ENCODE measurements around the gene HM13.
"Not testable (repeated sequence)": the region's sequence is repeated elsewhere in the genome, so short reads cannot be mapped to it uniquely, and the experiment has no call there.

HM13 gene

DNA sequence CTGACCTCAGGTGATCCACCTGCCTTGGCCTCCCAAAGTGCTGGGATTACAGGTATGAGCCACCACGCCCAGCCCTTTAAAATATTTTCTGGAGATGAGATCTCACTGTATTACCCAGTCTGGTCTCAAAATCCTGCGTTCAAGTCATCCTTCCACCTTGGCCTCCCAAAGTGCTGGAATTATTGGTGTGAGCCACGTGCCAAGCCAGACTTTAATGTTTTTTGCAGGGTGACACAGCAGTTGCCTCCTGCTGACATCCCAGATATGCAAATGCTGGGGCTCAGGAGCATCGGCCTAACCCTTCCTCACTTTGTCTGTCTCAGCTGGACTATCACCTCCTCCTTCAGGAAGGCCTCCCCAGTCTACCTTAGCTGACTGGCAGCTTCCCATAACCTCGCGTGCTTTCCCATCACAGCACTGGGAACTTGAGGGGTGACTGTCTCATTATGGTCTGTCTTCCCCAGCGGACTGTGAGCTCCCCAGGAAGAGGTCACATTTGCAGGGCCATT lies 76.5 kb downstream of the HM13 start:
- DNase-seq (ENCODE audit: low read depth) = no peak

DNA sequence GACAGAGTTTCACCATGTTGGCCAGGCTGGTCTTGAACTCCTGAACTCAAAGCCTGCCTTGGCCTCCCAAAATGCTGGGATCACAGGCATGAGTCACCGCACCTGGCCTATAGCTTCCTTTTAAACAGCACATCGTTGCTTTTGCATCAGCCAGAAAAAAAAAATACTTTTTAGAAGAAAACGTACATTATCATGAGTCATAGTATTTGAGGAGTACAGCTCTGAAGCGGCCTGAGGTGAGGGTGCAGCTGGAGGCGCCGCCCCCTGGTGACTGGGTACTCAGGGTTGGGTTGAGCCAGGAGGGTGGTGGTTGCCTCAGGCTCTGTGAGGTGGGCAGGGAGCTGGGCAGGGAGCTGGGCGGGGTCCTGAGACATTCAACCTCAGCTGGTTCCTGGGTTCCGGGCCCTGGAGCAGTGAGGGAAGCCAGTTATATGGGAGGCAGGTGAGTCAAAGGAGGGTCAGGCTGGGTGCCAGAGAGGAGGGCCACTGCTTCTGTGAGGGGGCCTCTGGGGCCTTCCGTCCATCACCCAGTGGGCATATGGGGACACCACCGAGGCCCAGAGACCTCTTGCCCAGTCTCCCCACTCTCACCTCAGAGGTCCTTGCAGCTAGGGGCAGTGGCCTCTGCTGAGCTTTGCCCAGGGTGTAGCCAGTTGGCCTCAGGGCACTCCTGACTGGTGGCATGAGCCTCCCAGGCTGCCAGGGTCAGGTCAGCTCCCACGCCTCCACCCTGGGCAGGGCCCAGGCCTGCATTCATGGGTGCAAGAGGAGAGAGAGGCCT lies 79.2 kb downstream of the HM13 start:
- no peak for DNase-seq (ENCODE audit: low read depth)

DNA sequence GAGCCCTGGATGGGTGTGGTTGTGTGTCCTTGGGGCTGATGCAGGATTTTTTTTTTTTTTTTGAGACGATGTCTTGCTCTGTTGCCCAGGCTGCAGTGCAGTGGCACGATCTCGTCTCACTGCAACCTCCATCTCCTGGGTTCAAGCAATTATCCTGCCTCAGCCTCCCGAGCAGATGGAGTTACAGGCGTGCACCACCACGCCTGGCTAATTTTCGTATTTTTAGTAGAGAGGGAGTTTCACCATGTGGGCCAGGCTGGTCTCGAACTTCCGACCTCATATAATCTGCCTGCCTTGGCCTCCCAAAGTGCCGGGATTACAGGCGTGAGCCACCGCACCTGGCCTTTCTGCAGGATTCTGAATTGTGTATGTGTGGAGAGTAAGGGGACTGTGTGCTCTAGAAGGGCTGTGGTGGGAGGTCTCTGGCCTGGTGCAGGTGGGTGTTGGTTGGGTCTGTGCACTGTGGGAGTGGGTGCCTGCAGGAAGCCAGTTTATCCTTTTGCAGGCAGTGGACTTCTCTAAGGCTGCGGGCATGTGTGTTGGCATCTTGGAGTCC lies 79.8 kb downstream of the HM13 start:
- no peak for DNase-seq (ENCODE audit: low read depth)

DNA sequence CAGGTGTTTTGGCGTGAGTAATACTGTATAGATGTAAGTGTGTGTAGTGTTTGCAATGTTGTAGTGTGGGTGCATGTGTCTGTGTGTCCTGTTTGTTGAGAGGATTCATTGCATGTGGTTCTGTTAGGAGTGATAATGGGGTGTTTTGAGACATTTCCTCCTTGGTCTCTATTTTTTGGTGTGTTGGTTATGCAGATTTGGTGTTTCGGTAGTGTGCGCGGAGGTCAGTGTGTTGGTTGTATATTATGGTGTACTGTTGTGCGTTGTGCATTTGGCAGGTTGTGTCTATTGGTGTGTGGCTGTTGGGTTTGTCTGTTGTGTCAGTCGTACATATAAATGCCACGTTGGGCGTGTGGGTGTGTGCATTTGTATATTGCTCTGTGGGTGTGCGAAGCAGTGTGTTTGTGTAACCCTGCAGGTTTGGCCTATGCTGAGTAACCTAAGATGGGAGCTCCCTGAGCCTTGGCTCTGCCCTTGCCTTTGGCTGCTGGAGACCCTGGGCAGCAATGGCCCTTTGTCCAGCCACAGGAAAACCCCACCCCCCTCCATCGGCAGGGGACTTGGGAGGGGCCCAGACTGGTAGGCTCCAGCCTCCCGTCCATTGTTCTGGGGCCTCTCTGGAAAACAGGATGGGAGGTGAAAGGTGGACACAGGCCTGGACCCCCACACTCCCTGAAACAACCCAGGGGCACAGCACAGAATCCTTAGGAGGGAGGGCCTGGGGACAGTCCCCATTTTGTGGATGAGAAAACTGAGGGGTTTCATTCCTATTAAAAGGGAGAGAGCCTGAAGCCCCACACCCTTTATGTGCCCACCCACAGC lies 80.5 kb downstream of the HM13 start:
- no peak for DNase-seq (ENCODE audit: low read depth)

DNA sequence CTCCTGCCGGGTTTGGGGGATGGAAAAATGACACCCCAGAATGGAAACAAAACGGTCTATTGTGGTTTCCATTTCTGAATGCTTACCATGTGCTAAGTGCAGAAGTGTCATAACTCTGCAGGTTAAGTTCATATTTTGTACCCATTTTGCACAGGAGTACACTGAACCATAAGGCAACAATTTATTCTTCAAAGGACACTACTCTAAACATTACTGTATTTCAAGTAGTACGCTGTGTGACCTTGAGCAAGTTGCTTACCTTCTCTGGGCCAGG lies 81.1 kb downstream of the HM13 start:
- no peak for DNase-seq (ENCODE audit: low read depth)

DNA sequence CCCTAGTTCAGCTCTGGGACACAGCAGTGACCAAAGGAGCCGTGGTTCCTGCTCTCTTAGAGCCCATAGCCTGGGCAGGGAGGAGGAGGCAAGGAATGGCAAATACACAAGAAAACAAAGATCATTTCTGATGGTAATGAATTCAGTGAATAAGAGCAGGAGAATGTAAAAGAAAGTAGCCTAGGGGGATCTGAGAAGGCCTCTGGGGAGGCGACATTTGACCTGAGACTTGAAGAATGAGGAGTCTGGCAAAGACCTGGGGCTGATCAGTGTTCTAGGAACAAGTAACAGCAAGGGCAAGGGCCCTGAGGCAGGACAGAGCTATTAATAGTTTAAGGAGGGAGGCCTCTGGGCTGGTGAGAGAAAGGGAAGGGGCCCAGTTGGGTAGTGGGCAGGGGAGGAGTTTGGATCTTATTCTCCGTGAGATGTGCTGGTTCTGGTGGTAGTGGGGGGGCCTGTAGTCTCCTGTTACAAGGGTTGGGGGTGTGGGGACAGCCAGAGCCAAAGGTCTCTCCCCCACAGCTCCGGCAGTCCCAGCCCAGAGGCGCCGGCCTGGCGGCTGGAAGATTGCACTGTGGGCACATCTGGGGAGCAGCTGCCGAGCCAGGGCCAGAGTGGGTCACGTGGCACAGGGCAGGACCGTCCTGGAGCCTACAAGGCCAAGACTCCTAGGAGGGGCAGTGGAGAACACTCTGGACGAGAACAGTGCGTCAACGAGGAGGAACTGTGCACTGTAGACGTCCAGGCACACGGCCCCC lies 81.6 kb downstream of the HM13 start:
- no peak for DNase-seq (ENCODE audit: low read depth)

DNA sequence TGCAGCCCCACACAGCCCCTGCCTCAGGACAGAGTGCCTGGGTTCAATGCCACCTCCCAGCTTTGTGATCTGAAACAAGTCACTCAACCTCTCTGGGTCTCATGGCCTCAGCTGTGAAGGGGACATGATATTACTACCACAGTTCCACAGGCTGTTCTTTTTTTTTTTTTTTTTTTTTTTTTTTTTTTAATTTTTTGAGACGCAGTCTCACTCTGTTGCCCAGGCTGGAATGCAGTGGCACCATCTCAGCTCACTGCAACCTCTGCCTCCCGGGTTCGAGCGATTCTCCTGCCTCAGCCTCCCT lies 82.1 kb downstream of the HM13 start:
- not testable (repeated sequence) for DNase-seq (ENCODE audit: low read depth)

DNA sequence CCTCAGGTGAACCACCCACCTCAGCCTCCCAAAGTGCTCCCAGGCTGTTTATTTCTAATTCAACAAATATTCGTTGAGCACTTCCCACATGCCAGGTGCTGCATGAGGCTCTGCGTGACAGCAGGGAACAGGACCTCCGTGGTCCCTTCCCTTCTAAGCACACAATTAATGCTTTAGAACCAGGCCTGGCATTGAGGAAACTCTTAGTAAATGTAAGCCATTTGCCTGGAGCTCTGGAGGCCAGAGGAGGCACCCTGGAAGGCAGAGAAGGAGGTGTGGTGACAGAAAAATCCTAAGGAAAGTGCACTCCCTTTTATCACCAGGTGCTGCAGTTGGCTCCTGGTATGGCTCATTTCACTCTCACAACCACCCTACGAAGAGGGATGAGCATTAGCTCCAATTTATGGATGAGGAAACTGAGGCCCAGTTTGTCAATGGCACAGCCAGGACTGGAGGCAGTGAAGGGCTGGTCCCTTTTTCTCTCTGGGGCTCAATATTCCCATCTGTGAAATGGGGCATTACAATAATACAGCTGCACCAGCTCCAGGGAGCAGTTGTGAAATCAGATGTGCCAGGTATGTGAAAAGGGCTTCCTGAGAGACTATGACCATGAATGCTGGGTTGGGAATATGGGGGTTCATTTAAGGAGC lies 82.7 kb downstream of the HM13 start:
- no peak for DNase-seq (ENCODE audit: low read depth)

DNA sequence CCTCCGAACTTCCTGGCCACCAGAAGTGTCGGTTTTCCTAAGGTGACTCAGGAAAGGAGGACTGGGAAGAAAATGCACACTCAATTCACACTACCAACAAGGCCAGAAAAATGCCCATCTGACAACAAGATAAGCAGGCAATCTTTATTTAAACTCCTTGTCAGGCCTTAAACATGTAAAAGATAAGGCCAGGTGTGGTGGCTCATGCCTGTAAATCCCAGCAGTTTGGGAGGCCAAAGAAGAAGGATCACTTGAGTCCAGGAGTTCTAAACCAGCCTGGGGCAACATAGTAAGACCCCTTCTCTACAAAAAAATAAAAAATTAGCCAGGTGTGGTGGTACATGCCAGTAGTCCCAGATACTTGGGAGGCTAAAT lies 83.2 kb downstream of the HM13 start:
- no peak for DNase-seq (ENCODE audit: low read depth)

DNA sequence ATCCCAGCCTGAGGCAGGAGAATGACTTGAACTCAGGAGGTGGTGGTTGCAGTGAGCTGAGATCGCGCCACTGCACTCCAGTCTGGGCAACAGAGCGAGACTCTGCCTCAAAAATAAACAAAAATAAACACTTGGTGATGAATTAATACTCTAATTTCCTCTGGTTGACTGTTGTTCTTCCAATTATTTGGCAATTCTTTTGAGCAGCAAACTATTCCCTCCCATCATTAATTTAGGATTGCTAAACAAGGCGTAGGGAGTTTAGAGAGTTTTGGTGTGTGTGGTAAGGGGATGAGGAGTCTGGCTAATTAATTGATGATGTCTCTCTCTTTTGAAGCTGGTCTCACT lies 88.2 kb downstream of the HM13 start:
- no peak for DNase-seq (ENCODE audit: low read depth)

DNA sequence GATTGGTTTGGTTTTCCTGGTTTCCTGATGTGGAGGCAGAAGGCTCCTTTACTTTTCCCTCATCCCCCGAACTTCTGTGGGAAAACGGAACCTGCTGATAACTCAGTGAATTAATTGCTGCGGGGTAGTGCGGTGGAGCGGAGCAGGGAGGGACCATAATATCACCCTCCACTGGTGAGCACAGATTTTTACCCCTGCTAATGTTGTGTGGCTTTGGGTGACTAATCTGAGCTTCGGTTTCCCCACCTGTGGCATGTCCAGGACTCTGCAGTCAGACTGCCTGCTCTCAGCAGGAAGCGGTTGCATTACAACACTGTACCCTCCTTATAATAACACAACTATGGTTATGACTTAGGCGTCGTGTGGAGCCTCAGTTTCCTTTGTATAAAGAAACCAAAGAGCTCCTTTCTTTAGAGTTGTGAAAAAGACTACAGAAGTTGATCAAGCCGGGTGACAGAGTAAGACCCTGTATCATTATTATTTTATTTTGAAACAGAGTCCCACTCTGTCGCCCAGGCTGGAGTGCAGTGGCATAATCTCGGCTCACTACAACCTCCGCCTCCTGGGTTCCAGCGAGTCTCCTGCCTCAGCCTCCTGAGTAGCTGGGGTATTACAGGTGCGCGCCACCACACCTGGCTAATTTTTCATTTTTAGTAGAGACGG lies 88.7 kb downstream of the HM13 start:
- no peak for DNase-seq (ENCODE audit: low read depth)

DNA sequence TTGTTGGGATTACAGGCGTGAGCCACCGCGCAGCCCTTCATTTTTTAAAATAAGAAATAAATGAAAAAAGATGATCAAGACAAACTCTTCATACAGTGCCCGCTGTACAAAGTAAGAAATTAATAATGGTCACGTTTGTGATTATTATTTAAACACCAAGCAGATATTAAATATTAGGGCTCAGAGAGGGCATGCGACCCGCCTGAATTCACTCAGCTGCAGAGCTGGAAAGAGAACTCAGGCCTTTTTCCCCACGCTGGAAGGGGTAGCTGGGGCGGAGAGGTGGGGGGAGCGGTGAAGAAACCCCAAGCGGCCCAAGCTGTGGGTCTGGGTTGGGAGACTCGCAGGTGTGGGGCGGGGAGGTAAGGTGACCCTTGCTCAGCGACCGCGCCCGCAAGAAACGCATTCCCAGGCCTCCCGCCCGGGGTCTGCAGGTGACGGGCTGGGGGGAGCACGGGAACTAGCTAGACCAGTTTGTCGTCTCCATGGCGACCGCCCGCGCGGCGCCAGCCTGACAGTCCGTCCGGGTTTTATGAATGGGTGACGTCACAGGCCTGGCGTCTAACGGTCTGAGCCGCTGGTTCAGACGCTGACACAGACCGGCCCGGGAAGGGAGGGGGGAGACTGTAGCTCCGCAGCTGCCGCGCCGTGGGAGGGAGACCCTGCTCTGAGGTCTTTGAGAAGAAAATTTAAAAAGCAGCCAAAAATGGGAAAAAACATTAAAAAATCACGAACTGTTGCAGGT lies 89.8 kb downstream of the HM13 start:
- peak; percentile 48 for DNase-seq (ENCODE audit: low read depth)

DNA sequence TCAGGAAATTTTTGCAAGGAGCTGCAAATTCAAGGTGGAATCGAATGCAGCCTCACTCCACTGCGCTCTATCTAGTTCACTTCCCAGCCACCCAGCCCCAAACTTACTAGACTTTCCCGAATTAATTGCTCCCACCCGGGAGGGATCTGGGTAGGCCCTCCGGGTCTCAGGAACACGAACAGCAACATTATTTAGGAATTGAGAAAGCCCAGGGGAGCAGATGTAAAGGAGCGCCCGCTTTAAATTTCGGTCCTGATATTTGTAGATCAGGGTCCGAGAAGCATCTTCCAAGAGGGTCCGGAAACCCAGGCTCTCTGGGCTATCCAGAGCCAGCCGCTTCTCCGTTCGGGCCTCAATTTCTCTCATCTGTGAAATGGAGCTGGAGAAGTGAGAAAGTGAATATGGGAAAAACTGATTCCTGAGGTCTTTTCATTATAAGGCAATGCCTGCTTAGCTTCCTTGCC lies 90.4 kb downstream of the HM13 start:
- no peak for DNase-seq (ENCODE audit: low read depth)

DNA sequence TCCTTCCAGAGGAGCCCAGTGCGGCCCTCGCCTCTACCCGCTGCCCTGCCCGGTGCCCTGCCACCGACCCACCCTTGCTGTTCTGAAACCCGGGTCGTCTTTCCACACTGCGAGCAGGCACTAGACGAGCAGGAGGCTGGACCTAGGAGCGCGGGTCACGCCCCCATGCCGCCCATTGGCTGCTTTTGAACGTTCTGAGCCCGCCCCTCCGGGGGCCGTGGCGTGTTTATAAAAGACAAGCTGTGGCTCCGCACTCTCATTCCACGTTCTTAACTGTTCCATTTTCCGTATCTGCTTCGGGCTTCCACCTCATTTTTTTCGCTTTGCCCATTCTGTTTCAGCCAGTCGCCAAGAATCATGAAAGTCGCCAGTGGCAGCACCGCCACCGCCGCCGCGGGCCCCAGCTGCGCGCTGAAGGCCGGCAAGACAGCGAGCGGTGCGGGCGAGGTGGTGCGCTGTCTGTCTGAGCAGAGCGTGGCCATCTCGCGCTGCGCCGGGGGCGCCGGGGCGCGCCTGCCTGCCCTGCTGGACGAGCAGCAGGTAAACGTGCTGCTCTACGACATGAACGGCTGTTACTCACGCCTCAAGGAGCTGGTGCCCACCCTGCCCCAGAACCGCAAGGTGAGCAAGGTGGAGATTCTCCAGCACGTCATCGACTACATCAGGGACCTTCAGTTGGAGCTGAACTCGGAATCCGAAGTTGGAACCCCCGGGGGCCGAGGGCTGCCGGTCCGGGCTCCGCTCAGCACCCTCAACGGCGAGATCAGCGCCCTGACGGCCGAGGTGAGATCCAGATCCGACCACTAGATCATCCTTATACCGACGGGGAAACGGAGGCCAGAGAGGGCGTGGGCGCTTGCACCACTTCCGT lies 91.0 kb downstream of the HM13 start, which contains the start of gene ID1:
Gene ID1 (plus strand): TSS at position 259 of the 871 bp plus-strand sequence. CDS start 99 bp downstream, at position 358.
- DNase-seq (ENCODE audit: low read depth) = peak; percentile 85

DNA sequence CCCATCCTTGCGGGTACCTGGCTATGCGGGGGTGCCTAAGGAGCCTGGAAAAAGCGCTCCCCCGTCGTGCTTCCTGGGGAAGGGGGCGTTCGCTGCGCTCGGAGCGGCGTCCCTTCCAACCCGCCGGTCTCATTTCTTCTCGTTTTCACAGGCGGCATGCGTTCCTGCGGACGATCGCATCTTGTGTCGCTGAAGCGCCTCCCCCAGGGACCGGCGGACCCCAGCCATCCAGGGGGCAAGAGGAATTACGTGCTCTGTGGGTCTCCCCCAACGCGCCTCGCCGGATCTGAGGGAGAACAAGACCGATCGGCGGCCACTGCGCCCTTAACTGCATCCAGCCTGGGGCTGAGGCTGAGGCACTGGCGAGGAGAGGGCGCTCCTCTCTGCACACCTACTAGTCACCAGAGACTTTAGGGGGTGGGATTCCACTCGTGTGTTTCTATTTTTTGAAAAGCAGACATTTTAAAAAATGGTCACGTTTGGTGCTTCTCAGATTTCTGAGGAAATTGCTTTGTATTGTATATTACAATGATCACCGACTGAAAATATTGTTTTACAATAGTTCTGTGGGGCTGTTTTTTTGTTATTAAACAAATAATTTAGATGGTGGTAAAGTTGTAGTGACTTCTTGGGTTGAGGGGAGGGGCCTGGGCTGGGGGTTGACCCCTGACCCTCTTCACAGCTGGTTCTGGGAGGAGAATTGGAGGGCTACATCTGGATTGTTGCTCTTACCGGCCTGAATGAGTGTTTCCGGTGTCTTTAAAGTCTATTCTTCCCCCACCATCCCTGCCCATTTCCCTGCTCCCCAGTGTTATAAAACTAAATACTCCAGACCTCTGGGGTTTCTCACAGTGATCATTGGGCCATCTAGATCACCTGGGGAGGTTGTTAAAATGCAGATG lies 91.9 kb downstream of the HM13 start:
- peak; percentile 5 for DNase-seq (ENCODE audit: low read depth)

DNA sequence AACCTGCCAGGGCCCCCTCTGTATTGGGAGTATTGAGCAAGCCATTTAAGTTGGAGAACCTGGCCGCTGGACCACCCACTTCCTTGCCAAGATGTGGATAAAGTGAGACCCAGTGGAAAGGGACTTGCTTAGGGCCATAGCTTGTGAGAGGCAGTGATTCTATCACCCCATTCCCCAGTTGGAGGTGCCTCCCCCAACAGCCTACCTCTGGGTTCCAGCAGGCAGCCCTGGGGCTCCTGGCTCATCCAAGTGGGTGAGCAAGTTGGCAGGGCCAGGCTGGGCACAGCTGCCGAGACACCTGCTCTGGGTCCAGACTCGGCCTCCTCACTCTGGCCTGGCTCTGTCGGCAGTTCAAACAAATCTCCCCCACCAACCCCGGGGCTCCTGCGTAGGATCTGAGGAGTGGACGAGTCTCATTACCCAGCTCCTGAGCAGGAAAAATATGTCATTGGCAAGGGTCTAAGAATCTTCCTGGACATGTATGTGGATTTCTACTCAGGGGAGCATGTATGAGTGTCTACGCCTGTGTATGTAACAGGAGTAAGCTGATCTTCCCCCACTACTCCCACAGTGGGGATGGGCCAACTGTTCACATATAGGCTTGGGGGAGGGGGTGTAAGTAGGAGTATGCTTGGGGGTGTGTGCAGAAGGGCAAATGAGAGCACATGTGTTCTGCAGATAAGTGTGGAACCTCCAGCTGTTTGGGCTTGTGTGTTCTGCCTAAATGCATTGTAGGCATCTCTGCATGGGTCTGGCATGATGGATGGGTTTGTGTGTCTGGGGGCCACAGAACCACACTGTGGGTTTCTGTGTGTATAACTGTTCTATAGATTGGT lies 92.8 kb downstream of the HM13 start:
- no peak for DNase-seq (ENCODE audit: low read depth)

DNA sequence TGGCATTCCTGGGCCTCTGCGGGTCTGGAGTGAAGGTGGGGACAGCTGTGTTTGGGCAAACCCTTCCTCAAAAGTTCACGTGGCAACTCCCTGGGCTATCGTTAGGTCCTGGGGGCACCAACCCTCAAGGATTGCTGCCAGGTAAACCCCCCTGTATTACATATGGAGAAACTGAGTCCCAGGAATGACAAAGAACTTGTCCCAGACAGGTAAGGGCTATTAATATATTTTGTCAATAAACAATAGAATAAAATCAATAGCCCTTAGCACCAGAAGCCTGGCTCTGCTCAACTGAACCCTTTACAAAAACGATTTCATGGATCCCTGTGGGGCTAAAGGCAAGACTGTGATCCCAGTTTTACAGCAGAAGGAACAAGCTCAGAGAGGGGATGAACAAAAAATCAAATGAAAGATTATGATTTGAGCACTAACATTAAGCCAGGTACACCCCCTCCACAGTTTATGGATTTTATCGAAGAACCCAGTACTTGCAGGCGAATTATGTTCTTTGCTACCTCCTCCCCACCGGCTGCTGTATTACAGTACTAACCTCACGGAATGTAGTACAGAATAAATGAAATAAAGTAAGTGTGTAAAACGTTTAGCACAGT lies 93.5 kb downstream of the HM13 start:
- no peak for DNase-seq (ENCODE audit: low read depth)

All from activated T-cell treated with anti-CD3 and anti-CD28 coated beads for 1 hour (primary cell).